Neural crest cell (in vitro differentiated cells): ENCODE measurements around the gene PANX2. TPM values are rescaled to one million over a fixed set of nuclear protein-coding genes. Genes with fewer than 3 reads are reported as not detected.
A peak's percentile ranks its signal among the peaks of the same experiment; 100 is the strongest.

ENCODE experiments used
- DNase-seq: peaks from one replicate; pipeline ENCODE4 v3.0.0; 2021; ENCODE audit warnings: low read depth, mixed read lengths, low spot score
- H3K27ac Mint-ChIP-seq: one replicate; pipeline ENCODE4 v1.8.0; 2021; ENCODE audit warnings: mild to moderate bottlenecking, mixed read lengths; ENCODE audit not compliant: unreplicated experiment
- H3K27me3 Mint-ChIP-seq: 2 replicates; pipeline ENCODE4 v1.8.0; 2021; ENCODE audit warnings: low read depth, mild to moderate bottlenecking, mixed read lengths
- H3K36me3 Mint-ChIP-seq: 2 replicates; pipeline ENCODE4 v1.8.0; 2021; ENCODE audit warnings: low read depth, mild to moderate bottlenecking, mixed read lengths
- H3K4me1 Mint-ChIP-seq: 2 replicates; pipeline ENCODE4 v1.8.0; 2021; ENCODE audit warnings: mixed read lengths
- H3K4me3 Mint-ChIP-seq: one replicate; pipeline ENCODE4 v1.8.0; 2021; ENCODE audit warnings: mild to moderate bottlenecking, mixed read lengths
- H3K9me3 Mint-ChIP-seq: 2 replicates; pipeline ENCODE4 v1.8.0; 2021; ENCODE audit warnings: mixed read lengths
- total RNA-seq: library from RNA; stranded (reverse); gene quantifications from 2 replicates; pipeline ENCODE4 v1.2.1, GENCODE V29; 2021
- TF ChIP-seq, protein P1 (sequence below): fragments of 200-600 bp; sonication (generic); conservative IDR thresholded peaks from 2 replicates; pipeline ENCODE4 v1.5.0; 2021; ENCODE audit warnings: antibody characterized with exemption, mild to moderate bottlenecking

The PANX2 gene
- total RNA-seq, 1 donor from 2014 or later, result 2.5 TPM

DNA sequence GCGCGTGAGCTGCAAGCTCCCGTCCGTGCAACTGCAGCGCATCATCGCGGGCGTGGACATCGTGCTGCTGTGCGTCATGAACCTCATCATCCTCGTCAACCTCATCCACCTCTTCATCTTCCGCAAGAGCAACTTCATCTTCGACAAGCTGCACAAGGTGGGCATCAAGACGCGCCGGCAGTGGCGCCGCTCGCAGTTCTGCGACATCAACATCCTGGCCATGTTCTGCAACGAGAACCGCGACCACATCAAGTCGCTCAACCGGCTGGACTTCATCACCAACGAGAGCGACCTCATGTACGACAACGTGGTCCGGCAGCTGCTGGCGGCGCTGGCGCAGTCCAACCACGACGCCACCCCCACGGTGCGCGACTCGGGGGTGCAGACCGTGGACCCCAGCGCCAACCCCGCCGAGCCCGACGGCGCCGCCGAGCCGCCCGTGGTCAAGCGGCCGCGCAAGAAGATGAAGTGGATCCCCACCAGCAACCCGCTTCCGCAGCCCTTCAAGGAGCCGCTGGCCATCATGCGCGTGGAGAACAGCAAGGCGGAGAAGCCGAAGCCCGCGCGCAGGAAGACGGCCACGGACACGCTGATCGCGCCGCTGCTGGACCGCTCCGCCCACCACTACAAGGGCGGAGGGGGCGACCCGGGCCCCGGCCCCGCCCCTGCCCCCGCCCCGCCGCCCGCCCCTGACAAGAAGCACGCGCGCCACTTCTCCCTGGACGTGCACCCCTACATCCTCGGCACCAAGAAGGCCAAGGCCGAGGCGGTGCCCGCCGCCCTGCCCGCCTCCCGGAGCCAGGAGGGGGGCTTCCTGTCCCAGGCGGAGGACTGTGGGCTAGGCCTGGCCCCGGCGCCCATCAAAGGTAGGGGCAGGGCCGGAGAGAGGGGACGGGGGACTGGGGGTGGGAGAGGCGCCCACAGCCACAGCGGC, 7.3 kb downstream of the PANX2 start:
- TF ChIP-seq, protein P1, sequence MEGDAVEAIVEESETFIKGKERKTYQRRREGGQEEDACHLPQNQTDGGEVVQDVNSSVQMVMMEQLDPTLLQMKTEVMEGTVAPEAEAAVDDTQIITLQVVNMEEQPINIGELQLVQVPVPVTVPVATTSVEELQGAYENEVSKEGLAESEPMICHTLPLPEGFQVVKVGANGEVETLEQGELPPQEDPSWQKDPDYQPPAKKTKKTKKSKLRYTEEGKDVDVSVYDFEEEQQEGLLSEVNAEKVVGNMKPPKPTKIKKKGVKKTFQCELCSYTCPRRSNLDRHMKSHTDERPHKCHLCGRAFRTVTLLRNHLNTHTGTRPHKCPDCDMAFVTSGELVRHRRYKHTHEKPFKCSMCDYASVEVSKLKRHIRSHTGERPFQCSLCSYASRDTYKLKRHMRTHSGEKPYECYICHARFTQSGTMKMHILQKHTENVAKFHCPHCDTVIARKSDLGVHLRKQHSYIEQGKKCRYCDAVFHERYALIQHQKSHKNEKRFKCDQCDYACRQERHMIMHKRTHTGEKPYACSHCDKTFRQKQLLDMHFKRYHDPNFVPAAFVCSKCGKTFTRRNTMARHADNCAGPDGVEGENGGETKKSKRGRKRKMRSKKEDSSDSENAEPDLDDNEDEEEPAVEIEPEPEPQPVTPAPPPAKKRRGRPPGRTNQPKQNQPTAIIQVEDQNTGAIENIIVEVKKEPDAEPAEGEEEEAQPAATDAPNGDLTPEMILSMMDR, result no peak
- Mint-ChIP-seq H3K4me3 (no peak overlapping the region), H3K9me3 (no peaks in the 10 kb centered on the region), H3K27me3 (no peaks in the 10 kb centered on the region), H3K36me3 (no peaks in the 10 kb centered on the region), H3K4me1 (peaks cover 4% of the 10 kb centered on the region), H3K27ac (no peak overlapping the region)
- no peak for DNase-seq

DNA sequence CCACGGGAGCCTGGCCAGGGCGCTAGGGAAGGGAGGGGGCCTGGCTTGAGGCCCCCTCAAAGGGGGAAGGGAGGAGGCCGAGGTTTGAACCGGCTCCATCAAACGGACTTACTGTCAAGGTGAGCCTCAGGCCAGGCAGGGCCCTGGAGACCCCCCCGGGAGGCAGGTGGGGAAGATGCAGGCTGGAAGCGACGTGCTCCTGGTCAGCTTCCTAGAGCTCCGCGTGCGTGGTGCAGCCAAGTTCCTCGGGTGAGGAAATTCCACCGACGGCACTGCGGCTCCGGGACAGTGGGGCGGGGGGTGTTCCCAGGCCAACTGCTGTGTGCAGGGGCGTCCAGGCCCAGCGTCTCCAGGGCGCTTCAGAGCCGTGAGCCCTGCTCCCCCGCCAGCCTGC, 7.9 kb downstream of the PANX2 start:
- Mint-ChIP-seq H3K27ac (no peak overlapping the region), H3K4me3 (no peak overlapping the region), H3K27me3 (no peaks in the 10 kb centered on the region), H3K4me1 (peaks cover 4% of the 10 kb centered on the region), H3K36me3 (no peaks in the 10 kb centered on the region), H3K9me3 (no peaks in the 10 kb centered on the region)
- DNase-seq, result no peak
- TF ChIP-seq, protein P1, result no peak

DNA sequence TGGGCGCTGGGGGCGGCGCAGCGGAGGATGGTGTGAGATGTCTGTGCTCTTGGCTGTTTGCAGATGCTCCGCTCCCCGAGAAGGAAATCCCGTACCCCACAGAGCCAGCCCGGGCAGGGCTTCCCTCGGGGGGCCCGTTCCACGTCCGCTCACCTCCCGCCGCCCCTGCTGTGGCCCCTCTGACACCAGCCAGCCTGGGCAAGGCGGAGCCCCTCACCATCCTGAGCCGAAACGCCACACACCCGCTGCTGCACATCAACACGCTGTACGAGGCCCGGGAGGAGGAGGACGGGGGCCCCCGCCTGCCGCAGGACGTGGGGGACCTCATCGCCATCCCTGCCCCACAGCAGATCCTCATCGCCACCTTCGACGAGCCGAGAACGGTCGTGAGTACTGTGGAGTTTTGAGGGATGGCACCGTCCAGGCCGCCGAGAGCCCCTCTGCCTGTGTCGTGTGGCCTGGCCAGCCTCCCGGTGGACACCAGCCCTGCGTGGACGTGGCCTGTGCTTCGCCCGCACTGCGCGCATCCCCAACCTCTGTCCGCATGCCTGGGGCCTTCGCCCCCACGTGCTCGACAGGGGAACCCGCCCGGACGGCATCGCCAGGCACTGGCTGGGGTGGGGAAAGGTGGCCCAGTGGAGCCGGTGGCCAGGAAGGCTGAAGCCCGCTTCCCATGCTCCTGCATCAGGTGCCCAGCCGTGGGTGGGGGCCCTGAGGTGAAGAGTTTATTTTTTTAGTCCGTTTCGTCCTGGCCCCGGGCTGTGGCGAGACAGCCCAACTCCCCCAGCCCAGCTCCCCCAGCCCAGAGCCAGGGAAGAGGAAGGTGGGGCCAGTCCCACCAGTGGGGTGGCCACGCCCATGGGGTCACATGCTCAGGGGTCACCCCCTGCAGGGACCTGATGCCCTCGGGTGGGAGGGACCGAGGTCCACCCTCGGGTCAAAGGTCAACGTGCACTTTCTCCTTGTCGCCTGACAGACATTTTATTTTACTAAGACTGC, 8.6 kb downstream of the PANX2 start:
- no peak for DNase-seq
- Mint-ChIP-seq H3K4me1 (peaks cover 4% of the 10 kb centered on the region), H3K4me3 (peak overlapping the region; percentile 49), H3K27me3 (no peaks in the 10 kb centered on the region), H3K36me3 (no peaks in the 10 kb centered on the region), H3K9me3 (no peaks in the 10 kb centered on the region), H3K27ac (no peak overlapping the region)
- TF ChIP-seq, protein P1, result no peak

DNA sequence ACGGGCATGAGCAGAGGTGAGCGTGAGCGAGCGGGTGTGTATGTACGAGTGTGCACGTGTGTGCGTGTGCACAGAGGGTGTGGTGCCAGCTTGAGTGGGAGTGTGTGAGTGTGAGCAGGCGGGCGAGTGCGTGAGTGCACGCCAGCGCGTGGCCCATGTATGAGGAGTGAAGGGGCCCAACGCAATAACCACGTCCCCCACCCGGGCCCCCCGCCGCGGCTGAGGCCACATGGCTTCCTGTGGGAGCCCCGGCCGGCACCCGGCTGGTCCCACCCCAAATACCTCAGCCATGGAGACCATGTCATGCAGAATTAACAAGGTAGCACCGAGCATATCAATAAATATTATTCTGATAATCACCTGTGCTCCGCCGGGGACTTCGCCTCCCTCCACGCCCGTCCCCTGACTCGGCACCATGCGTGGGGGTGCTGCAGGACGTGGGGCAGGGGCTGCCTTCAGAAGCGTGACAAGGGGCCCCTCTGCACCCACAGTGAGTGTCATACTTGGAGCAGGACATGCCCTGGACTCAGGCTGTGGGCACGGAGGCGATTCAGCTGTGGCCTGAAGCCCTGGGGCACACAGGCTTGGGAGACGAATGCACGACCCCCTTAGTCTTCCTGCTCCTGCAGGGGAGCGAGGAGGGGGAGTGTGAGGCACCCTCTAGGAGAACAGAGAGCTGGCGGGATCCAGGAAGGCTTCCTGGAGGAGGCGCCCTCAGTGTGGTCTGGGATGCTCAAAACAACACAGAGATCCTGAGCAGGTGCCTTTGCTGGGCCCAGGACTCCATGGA, 9.6 kb downstream of the PANX2 start:
- no peak for DNase-seq
- H3K4me1 Mint-ChIP-seq, result peaks cover 4% of the 10 kb centered on the region
- no peaks in the 10 kb centered on the region for H3K9me3 Mint-ChIP-seq
- TF ChIP-seq, protein P1, result no peak
- no peaks in the 10 kb centered on the region for H3K36me3 Mint-ChIP-seq
- H3K4me3 Mint-ChIP-seq, result peak overlapping the region; percentile 49
- peak overlapping the region; percentile 92 for H3K27ac Mint-ChIP-seq
- no peaks in the 10 kb centered on the region for H3K27me3 Mint-ChIP-seq
